GM12878 (cell line): Measurements from ENCODE around the gene RP9. TPM values are rescaled to one million over a fixed set of nuclear protein-coding genes. Genes with fewer than 3 reads are reported as not detected.

ENCODE experiments used
- ATAC-seq: fragments of 200-7000 bp; cut with Tn5 transposase; 3 replicates; pipeline ENCODE4 v1.9.1; 2020; ENCODE audit warnings: mild to moderate bottlenecking, moderate library complexity
- BruUV-seq: library from RNA; stranded (reverse); fragments of 400-500 nt; replicated peaks from 2 replicates; lab custom pipeline; 2021; lab: Mats Ljungman, UMichigan
- CTCF ChIA-PET: fragments of 300-600 bp; sonication (Branson Sonifier 250); formaldehyde crosslinking; extraction: SDS; loops from one replicate; lab custom pipeline; 2021; ENCODE audit warnings: inconsistent platforms; lab: Yijun Ruan, JAX
- POLR2A ChIA-PET: fragments of 350-600 bp; formaldehyde crosslinking; extraction: SDS; loops from one replicate; lab custom pipeline; 2021; ENCODE audit warnings: inconsistent platforms; lab: Charles Lee
- RAD21 ChIA-PET: fragments of 300-600 bp; sonication (Branson Sonifier 250); formaldehyde crosslinking; loops from one replicate; lab custom pipeline; 2023; ENCODE audit warnings: antibody characterized with exemption; ENCODE audit not compliant: unreplicated experiment; lab: Charles Lee
- SMC1A ChIA-PET: fragments of 300-600 bp; sonication (Branson Sonifier 250); formaldehyde crosslinking; loops from one replicate; lab custom pipeline; 2023; ENCODE audit not compliant: unreplicated experiment, uncharacterized antibody; lab: Charles Lee
- DNase-seq: peaks from one replicate; pipeline ENCODE4 v3.0.0-alpha.2; 2011; ENCODE audit warnings: low read depth, low spot score
- FAIRE-seq: peaks from 3 replicates; lab custom pipeline; 2011; peaks lifted over from hg19 to GRCh38; lab: Jason Lieb, UNC
- H2AFZ ChIP-seq: 2 replicates; pipeline ENCODE4 v1.6.0; 2011; ENCODE audit warnings: low read depth, low read length, control low read depth; ENCODE audit not compliant: control insufficient read depth
- H3K27ac ChIP-seq: 2 replicates; pipeline ENCODE4 v1.5.1; 2011; ENCODE audit warnings: control low read depth; ENCODE audit not compliant: control insufficient read depth, insufficient read depth
- H3K27me3 ChIP-seq, 2 experiments: replicated peaks in 1 of 2; 2 replicates each; pipeline versions ENCODE4 v1.6.0 to v1.6.1; 2011; ENCODE audit warnings: low read length in 1 of 2; ENCODE audit not compliant: control insufficient read depth in 2 of 2, insufficient read depth in 2 of 2
- H3K36me3 ChIP-seq, 2 experiments: 2 replicates each; pipeline ENCODE4 v1.5.1; 2011; ENCODE audit warnings: low read length in 1 of 2; ENCODE audit not compliant: control insufficient read depth in 2 of 2, insufficient read depth in 2 of 2
- H3K4me1 ChIP-seq: 2 replicates; pipeline ENCODE4 v1.6.1; 2011; ENCODE audit warnings: mild to moderate bottlenecking, low read length, moderate library complexity, mixed read lengths; ENCODE audit not compliant: control insufficient read depth, insufficient read depth
- H3K4me2 ChIP-seq: 2 replicates; pipeline ENCODE4 v1.6.0; 2011; ENCODE audit warnings: control low read depth; ENCODE audit not compliant: control insufficient read depth, insufficient read depth
- H3K4me3 ChIP-seq: fragments of 200-600 bp; sonication (generic); 2 replicates; pipeline ENCODE4 v1.5.1; 2016
- H3K79me2 ChIP-seq: 2 replicates; pipeline ENCODE4 v1.6.0; 2011; ENCODE audit warnings: low read length; ENCODE audit not compliant: control insufficient read depth, insufficient read depth
- H3K9ac ChIP-seq: 2 replicates; pipeline ENCODE4 v1.8.0; 2011; ENCODE audit warnings: low read length, control low read depth, mixed read lengths; ENCODE audit not compliant: control insufficient read depth, insufficient read depth
- H3K9me3 ChIP-seq: replicated peaks from 3 replicates; pipeline ENCODE4 v1.5.1; 2011; ENCODE audit warnings: mild to moderate bottlenecking, low read length; ENCODE audit not compliant: control insufficient read depth, insufficient read depth
- H4K20me1 ChIP-seq: 2 replicates; pipeline ENCODE4 v1.6.0; 2011; ENCODE audit not compliant: control insufficient read depth, insufficient read depth
- HDAC2 ChIP-seq: fragments of 200-600 bp; sonication (generic); IDR thresholded peaks from 2 replicates; pipeline ENCODE4 v1.6.1; 2017
- KDM1A ChIP-seq: fragments of 200-600 bp; sonication (generic); IDR thresholded peaks from 2 replicates; pipeline ENCODE4 v1.6.1; 2016; ENCODE audit warnings: borderline replicate concordance
- KLF5 ChIP-seq: fragments of 450-650 bp; IDR thresholded peaks from 2 replicates; pipeline ENCODE4 v1.6.1; 2014; ENCODE audit warnings: mild to moderate bottlenecking; ENCODE audit not compliant: partially characterized antibody
- RB1 ChIP-seq: fragments of 450-650 bp; formaldehyde crosslinking; IDR thresholded peaks from 2 replicates; pipeline ENCODE4 v1.6.1; 2017; ENCODE audit warnings: mild to moderate bottlenecking, borderline replicate concordance
- USF1 ChIP-seq: IDR thresholded peaks from 2 replicates; pipeline ENCODE4 v1.6.1; 2011; ENCODE audit warnings: borderline replicate concordance, low read depth, mild to moderate bottlenecking, moderate library complexity, mixed read lengths, low read length; ENCODE audit not compliant: insufficient read depth; ENCODE audit errors: extremely low read length
- ZBED1 ChIP-seq: IDR thresholded peaks from 2 replicates; pipeline ENCODE4 v1.6.1; 2016; ENCODE audit warnings: borderline replicate concordance
- ZBTB4 ChIP-seq: fragments of 450-650 bp; formaldehyde crosslinking; IDR thresholded peaks from 2 replicates; pipeline ENCODE4 v1.4.0; 2022; ENCODE audit warnings: mild to moderate bottlenecking, moderate library complexity
- WGBS: methylation state at CpG from one replicate; pipeline ENCODE4 v1.1.6; 2016; ENCODE audit warnings: low lambda C conversion rate; ENCODE audit not compliant: insufficient replicate concordance, insufficient coverage; ENCODE audit errors: missing lambda C conversion rate; 5-methylcytosine and 5-hydroxymethylcytosine counted together
- in situ Hi-C: fragments of 300-500 bp; cut with MboI; formaldehyde crosslinking; loops from 9 replicates; pipeline ENCODE4 v1.14.3; 2018; ENCODE audit warnings: mixed read lengths
- intact Hi-C: fragments of 100-400 bp; cut with micrococcal nuclease; formaldehyde crosslinking; loops from one replicate; pipeline ENCODE4 v1.14.2; 2022; ENCODE audit not compliant: unreplicated experiment
- polyA plus RNA-seq, 11 experiments: library from polyadenylated mRNA; depleted of rRNA in 4 of 11; unstranded in 6 of 11; stranded (reverse) in 5 of 11; fragments of >200 nt; fragmentation: Nextera tagmentation in 4 of 11; fragmentation: Illumina TruSeq in 1 of 11; extraction: Ambion mirVana in 4 of 11; extraction: Trizol in 1 of 11; gene quantifications; 1 replicate in 1 of 11; 2 replicates in 10 of 11; pipeline versions ENCODE4 v1.2.1 to v1.2.3, GENCODE V29; 2011 to 2016; ENCODE audit warnings: inconsistent platforms in 2 of 11, missing spikeins in 2 of 11, low read depth in 1 of 11
- total RNA-seq, 4 experiments: library from RNA; depleted of rRNA in 3 of 4; stranded (reverse); fragments of >200 nt in 3 of 4; fragmentation: Illumina TruSeq in 1 of 4; extraction: Trizol in 1 of 4; gene quantifications; 2 replicates each; pipeline versions ENCODE4 v1.2.1 to v1.2.3, GENCODE V29; 2013 to 2021
- TF ChIP-seq, protein P1 (sequence below): fragments of 450-650 bp; IDR thresholded peaks from 2 replicates; pipeline ENCODE4 v1.6.1; 2016; ENCODE audit warnings: mild to moderate bottlenecking

Gene RP9
- total and polyA plus RNA-seq, 10 of the 15 experiments (the other 5 are each of a cell fraction or from before 2014, with no cell fraction given), result 7.6 to 25.3 (median 16.9) TPM

DNA sequence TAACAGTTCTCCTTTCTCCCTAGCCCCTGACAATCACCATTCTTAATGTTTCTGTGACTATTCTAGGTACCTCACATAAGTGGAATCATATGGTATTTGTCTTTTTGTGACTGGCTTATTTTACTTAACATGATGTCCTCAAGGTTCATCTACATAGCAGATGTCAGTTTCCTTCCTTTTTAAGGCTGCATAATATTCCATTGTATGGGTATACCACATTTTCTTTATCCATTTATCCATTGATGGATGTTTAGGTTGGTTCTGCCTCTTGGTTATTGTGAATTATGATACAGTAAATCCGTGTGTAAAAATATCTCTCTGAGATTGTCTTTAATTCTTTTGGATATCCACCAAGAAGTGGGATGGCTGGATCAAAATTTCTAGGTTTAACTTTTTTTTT lies 33.4 kb upstream of the RP9 start:
- in situ Hi-C loops (no loop called here), intact Hi-C loops (no loop called here)
- no peaks in the 10 kb centered on the region for H3K36me3 ChIP-seq
- ATAC-seq (no peak), DNase-seq (no peak), FAIRE-seq (no peak)
- H3K79me2 ChIP-seq, result no peaks in the 10 kb centered on the region
- no peak for TF ChIP-seq ZBTB4 (CRISPR knock-in tag)
- TF ChIP-seq USF1, result no peak
- TF ChIP-seq KLF5, result no peak
- TF ChIP-seq, protein P1, sequence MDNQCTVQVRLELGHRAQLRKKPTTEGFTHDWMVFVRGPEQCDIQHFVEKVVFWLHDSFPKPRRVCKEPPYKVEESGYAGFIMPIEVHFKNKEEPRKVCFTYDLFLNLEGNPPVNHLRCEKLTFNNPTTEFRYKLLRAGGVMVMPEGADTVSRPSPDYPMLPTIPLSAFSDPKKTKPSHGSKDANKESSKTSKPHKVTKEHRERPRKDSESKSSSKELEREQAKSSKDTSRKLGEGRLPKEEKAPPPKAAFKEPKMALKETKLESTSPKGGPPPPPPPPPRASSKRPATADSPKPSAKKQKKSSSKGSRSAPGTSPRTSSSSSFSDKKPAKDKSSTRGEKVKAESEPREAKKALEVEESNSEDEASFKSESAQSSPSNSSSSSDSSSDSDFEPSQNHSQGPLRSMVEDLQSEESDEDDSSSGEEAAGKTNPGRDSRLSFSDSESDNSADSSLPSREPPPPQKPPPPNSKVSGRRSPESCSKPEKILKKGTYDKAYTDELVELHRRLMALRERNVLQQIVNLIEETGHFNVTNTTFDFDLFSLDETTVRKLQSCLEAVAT, result no peak
- TF ChIP-seq ZBED1, result no peak
- no peak for TF ChIP-seq KDM1A
- TF ChIP-seq RB1, result no peak
- TF ChIP-seq HDAC2, result no peak
- H3K4me3 ChIP-seq, result no peak overlapping the region
- H3K4me1 ChIP-seq, result no peaks in the 10 kb centered on the region
- no peaks in the 10 kb centered on the region for H4K20me1 ChIP-seq
- no peak overlapping the region for H2AFZ ChIP-seq
- no peaks in the 10 kb centered on the region for H3K27me3 ChIP-seq
- ChIA-PET SMC1A (no interaction called here), RAD21 (no interaction called here), CTCF (no interaction called here), POLR2A (interaction anchor here (0.6 kb wide), 1 partner anchor 619 kb away, joined by 6 read pairs; no protein-coding TSS in a partner anchor)
- H3K9me3 ChIP-seq, result no peaks in the 10 kb centered on the region
- H3K27ac ChIP-seq, result no peak overlapping the region
- H3K9ac ChIP-seq, result no peak overlapping the region
- WGBS, result 0% methylated on average over 1 of the region's 1 CpG
- no peak overlapping the region for H3K4me2 ChIP-seq
- no TSS peak for BruUV-seq
